ENCODE data around the gene MT4.

Gene MT4

DNA sequence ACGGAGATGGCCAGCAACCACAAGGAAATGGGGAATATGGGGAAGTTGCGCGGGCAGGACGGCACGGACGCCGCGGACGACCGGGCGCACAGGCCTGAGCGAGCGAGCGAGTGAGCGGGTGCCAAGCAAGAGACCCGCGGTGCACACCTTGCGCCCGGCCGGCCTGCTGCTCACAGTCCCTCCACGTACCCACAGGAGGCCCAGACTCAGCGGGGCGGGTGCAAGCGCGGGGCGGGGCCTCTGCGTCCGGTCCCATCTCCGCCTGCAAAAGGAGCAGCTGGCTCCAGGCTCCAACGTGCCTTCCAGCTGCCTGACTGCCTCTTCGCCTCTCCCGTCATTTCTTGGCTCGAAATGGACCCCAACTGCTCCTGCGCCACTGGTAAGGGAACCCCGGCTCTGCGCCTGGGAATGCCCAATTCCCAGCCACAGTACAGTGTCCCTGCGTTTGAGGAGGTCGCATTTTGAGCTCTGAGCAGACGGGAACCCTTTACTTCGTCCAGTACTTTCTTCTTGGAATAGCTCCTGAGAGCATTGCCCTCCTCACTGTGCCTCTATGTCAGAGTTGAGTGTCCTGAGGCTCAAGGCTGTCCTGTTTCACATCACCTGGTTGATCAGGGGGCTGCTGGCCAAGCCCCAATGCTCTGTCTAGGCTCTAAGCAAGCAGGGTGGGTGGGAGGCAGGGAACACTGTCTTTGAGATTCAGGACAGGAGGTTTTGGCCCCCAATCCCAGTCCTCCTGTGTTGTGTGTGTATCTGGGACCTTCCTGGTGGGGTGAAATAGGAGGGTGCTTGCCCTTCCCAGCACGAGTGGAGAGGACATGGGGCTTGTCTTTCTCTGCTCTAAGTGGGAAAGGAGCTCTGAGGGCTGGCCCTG is 52.6 kb downstream of the MT4 start:
- no peak for DNase-seq (ENCODE audit: extremely low spot score)
- ChIA-PET CTCF (no interaction called here), POLR2A (interaction anchor here (2.2 kb wide), 1 partner anchor 9 kb away, joined by 8 read pairs; the partner anchor contains the start of gene MT2A)
- no peak for TF ChIP-seq SUZ12 (IDR thresholded peaks at IDR 0.05)
- TF ChIP-seq L3MBTL2 (conservative IDR thresholded peaks at IDR 0.05): no peak
- TF ChIP-seq TARDBP (IDR thresholded peaks at IDR 0.05): no peak
- TF ChIP-seq FOXM1 (IDR thresholded peaks at IDR 0.05; ENCODE audit: borderline replicate concordance): no peak
- no peak for TF ChIP-seq CTBP1 (IDR thresholded peaks at IDR 0.05; ENCODE audit: borderline replicate concordance)
- no peak for TF ChIP-seq ARNT (IDR thresholded peaks at IDR 0.05)
- TF ChIP-seq BHLHE40 (IDR thresholded peaks at IDR 0.05; ENCODE audit: borderline replicate concordance): no peak
- TF ChIP-seq SP1 (IDR thresholded peaks at IDR 0.05): no peak
- no peak for TF ChIP-seq ZNF384 (IDR thresholded peaks at IDR 0.05)
- TF ChIP-seq HDGF (IDR thresholded peaks at IDR 0.05; ENCODE audit: borderline replicate concordance): no peak
- no peak for TF ChIP-seq FOXK2 (IDR thresholded peaks at IDR 0.05)
- TF ChIP-seq LEF1 (IDR thresholded peaks at IDR 0.05; ENCODE audit: borderline replicate concordance): no peak

DNA sequence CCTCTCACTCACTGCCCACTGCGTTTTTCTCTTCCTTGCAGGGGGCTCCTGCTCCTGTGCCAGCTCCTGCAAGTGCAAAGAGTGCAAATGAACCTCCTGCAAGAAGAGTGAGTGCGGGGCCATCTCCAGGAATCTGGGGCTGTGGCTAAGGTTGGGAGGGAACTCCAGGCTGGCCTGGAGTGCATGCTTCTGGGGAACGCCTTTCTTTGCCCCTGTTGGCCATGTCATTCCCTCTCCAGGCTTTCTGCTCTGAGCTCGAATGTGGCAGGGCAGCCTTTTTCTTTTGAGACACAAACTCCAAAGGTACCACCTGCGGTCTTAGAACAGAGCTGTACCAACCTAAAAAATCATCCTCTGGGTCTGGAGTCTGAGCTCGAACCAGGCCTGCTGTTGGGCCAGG is 53.3 kb downstream of the MT4 start:
- ChIA-PET CTCF (no interaction called here), POLR2A (interaction anchor here (2.2 kb wide), 1 partner anchor 10 kb away, joined by 8 read pairs; the partner anchor contains the start of gene MT2A)
- TF ChIP-seq FOXA1 (IDR thresholded peaks at IDR 0.05): no peak
- TF ChIP-seq LEF1 (IDR thresholded peaks at IDR 0.05; ENCODE audit: borderline replicate concordance): no peak
- no peak for TF ChIP-seq SP1 (IDR thresholded peaks at IDR 0.05)
- TF ChIP-seq ZNF384 (IDR thresholded peaks at IDR 0.05): no peak
- DNase-seq (ENCODE audit: extremely low spot score): no peak
